Liver (tissue), 9 donors: ENCODE measurements around the gene RND1. TPM values are rescaled to one million over a fixed set of nuclear protein-coding genes. Genes with fewer than 3 reads are reported as not detected.
"Not testable (repeated sequence)": the region's sequence is repeated elsewhere in the genome, so short reads cannot be mapped to it uniquely, and the experiment has no call there.

Experiments
- DNase-seq: peaks from one replicate; pipeline ENCODE4 v3.0.0-alpha.2; 2017; ENCODE audit warnings: low spot score
- H3K27ac ChIP-seq, 2 donors: one replicate each; pipeline ENCODE4 v1.7.0; 2013; ENCODE audit warnings: inconsistent platforms in 2 of 2, low read length in 2 of 2, control low read depth in 1 of 2, low read depth in 1 of 2, mild to moderate bottlenecking in 1 of 2
- H3K27me3 ChIP-seq, 4 donors: one replicate each; pipeline versions ENCODE4 v1.6.1 to v1.7.0; 2013; ENCODE audit warnings: low read length in 3 of 4, inconsistent platforms in 1 of 4, mild to moderate bottlenecking in 1 of 4, moderate library complexity in 1 of 4; ENCODE audit not compliant: control insufficient read depth in 4 of 4, insufficient read depth in 4 of 4
- H3K36me3 ChIP-seq, 4 donors: one replicate each; pipeline versions ENCODE4 v1.6.1 to v1.7.0; 2013; ENCODE audit warnings: low read length in 3 of 4, mild to moderate bottlenecking in 3 of 4, low read depth in 1 of 4, moderate library complexity in 1 of 4; ENCODE audit not compliant: control insufficient read depth in 4 of 4, insufficient read depth in 3 of 4
- H3K4me1 ChIP-seq, 4 donors: one replicate each; pipeline versions ENCODE4 v1.6.1 to v1.7.0; 2013; ENCODE audit warnings: low read length in 3 of 4, mild to moderate bottlenecking in 3 of 4, moderate library complexity in 1 of 4; ENCODE audit not compliant: control insufficient read depth in 4 of 4, insufficient read depth in 4 of 4
- H3K4me3 ChIP-seq, 3 donors: one replicate each; pipeline versions ENCODE4 v1.6.1 to v1.7.0; 2013; ENCODE audit warnings: low read length in 3 of 3, control low read depth in 1 of 3, low read depth in 1 of 3, mild to moderate bottlenecking in 1 of 3
- H3K9ac ChIP-seq, 2 donors: one replicate each; pipeline ENCODE4 v1.7.0; 2013; ENCODE audit warnings: low read length in 2 of 2, mild to moderate bottlenecking in 2 of 2, moderate library complexity in 2 of 2, control low read depth in 1 of 2, low read depth in 1 of 2
- H3K9me3 ChIP-seq, 4 donors: one replicate each; pipeline versions ENCODE4 v1.6.1 to v1.7.0; 2013; ENCODE audit warnings: low read length in 3 of 4; ENCODE audit not compliant: control insufficient read depth in 4 of 4
- FOXA1 ChIP-seq: IDR thresholded peaks from 2 replicates; pipeline ENCODE4 v1.6.1; 2016; ENCODE audit warnings: antibody characterized with exemption
- FOXA2 ChIP-seq: IDR thresholded peaks from 2 replicates; pipeline ENCODE4 v1.6.1; 2016; ENCODE audit warnings: antibody characterized with exemption
- GABPA ChIP-seq, 2 donors: IDR thresholded peaks in 1 of 2; conservative IDR thresholded peaks in 1 of 2; 2 replicates each; pipeline ENCODE4 v1.6.1; 2016; ENCODE audit warnings: antibody characterized with exemption in 2 of 2, mild to moderate bottlenecking in 1 of 2, moderate library complexity in 1 of 2
- HNF4G ChIP-seq: IDR thresholded peaks from 2 replicates; pipeline ENCODE4 v1.6.1; 2016; ENCODE audit warnings: antibody characterized with exemption
- JUND ChIP-seq, 2 donors: IDR thresholded peaks; 2 replicates each; pipeline ENCODE4 v1.6.1; 2016; ENCODE audit warnings: antibody characterized with exemption in 2 of 2
- NR2F2 ChIP-seq: IDR thresholded peaks from 2 replicates; pipeline ENCODE4 v1.6.1; 2016; ENCODE audit warnings: antibody characterized with exemption
- RAD21 ChIP-seq, 2 donors: IDR thresholded peaks; 2 replicates each; pipeline ENCODE4 v1.6.1; 2016; ENCODE audit warnings: antibody characterized with exemption in 2 of 2, mild to moderate bottlenecking in 2 of 2
- RXRA ChIP-seq, 2 donors: IDR thresholded peaks; 2 replicates each; pipeline ENCODE4 v1.6.1; 2017 to 2018; ENCODE audit warnings: antibody characterized with exemption in 2 of 2, mild to moderate bottlenecking in 1 of 2
- SP1 ChIP-seq: IDR thresholded peaks from 2 replicates; pipeline ENCODE4 v1.6.1; 2018; ENCODE audit warnings: antibody characterized with exemption, mild to moderate bottlenecking
- YY1 ChIP-seq: IDR thresholded peaks from 2 replicates; pipeline ENCODE4 v1.6.1; 2016; ENCODE audit warnings: antibody characterized with exemption, mild to moderate bottlenecking
- WGBS: extraction: QIAGEN DNeasy Blood & Tissue Kit; methylation state at CpG from one replicate; pipeline ENCODE4 v1.1.7; 2013; 5-methylcytosine and 5-hydroxymethylcytosine counted together
- polyA plus RNA-seq, 2 donors: library from polyadenylated mRNA; stranded (reverse) in 1 of 2; unstranded in 1 of 2; fragments of 200-250 nt in 1 of 2; fragments of >200 nt in 1 of 2; fragmentation: Nextera tagmentation in 1 of 2; extraction: Ambion mirVana in 1 of 2; gene quantifications; one replicate each; pipeline versions ENCODE4 v1.2.1 to v1.2.3, GENCODE V29; 2013 to 2015
- total RNA-seq, 2 donors: library from RNA; depleted of rRNA; stranded (reverse); fragments of >200 nt; gene quantifications; one replicate each; pipeline ENCODE4 v1.2.3, GENCODE V29; 2014
- TF ChIP-seq, protein P1 (sequence below): IDR thresholded peaks from 2 replicates; pipeline ENCODE4 v1.6.1; 2016; ENCODE audit warnings: antibody characterized with exemption, mild to moderate bottlenecking
- TF ChIP-seq, protein P2 (sequence below): IDR thresholded peaks from 2 replicates; pipeline ENCODE4 v1.6.1; 2016; ENCODE audit warnings: antibody characterized with exemption
- TF ChIP-seq, protein P3 (sequence below): IDR thresholded peaks from 2 replicates; pipeline ENCODE4 v1.6.1; 2016; ENCODE audit warnings: antibody characterized with exemption
- TF ChIP-seq, protein P4 (sequence below): fragments of 150-350 bp; IDR thresholded peaks from 2 replicates; pipeline ENCODE4 v1.5.1; 2017; ENCODE audit warnings: improper control_type of control experiment, low read depth, low read length; ENCODE audit not compliant: missing input control
- TF ChIP-seq, protein P5 (sequence below): IDR thresholded peaks from 2 replicates; pipeline ENCODE4 v1.6.1; 2016; ENCODE audit warnings: antibody characterized with exemption
- donor health status: healthy.
- donor health status: healthy.
- donor health status: healthy.
- donor health status: healthy.
- donor health status: healthy.

RND1 gene
- total and polyA plus RNA-seq, 4 donors, result 7.7 to 16.5 (median 8.5) TPM

DNA sequence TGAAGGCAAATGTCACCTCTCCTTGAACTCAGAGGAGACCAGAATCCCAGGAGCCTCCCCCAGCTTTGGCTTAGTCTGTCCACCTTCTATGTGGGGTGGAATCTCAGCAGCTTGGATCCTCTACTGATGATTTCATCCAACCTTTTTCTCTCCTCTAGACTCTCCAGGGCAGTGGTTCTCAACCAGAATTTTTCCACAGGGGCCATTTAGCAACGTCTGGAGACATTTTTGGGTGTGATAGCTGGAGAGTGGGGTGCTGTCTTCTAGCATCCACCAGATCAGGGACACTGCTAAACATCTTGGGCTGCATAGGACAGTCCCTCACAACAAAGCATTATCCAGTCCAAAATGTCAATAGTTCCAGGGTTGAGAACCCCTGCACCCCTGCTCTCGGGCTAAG is 9.3 kb downstream of the RND1 start:
- WGBS, result 73% methylated on average over 2 of the region's 2 CpGs

DNA sequence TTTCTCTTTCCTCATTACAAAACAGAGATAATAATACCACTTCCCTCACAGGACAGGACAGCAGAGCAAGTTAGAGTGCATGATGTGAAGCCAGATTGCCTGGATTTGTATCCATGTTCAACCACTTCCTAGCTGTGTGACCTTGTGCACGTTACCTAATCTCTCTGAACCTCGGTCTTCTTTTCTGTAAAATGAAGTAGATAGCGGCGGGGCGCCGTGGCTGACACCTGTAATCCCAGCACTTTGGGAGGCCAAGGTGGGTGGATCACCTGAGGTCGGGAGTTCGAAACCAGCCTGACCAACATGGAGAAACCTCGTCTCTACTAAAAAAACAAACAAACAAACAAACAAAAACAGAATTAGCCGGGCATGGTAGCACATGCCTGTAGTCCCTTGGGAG is 10.7 kb downstream of the RND1 start:
- not testable (repeated sequence) for H3K9ac ChIP-seq, DNase-seq, H3K4me3 ChIP-seq, H3K9me3 ChIP-seq, H3K27ac ChIP-seq, H3K27me3 ChIP-seq
- WGBS, result 88% methylated on average over 10 of the region's 10 CpGs
- Histone ChIP-seq H3K4me1 (peaks cover 2 to 22% (median 20%) of the 10 kb centered on the region in 4 donors), H3K36me3 (peaks cover 0 to 17% (median 8%) of the 10 kb centered on the region in 4 donors)

More for the DNA sequence above, 9.3 kb downstream of the RND1 start:
- Histone ChIP-seq H3K9ac (no peak overlapping the region), H3K4me3 (no peak overlapping the region), H3K4me1 (peaks cover 2 to 12% (median 7%) of the 10 kb centered on the region in 4 donors), H3K27ac (no peak overlapping the region), H3K36me3 (peaks cover 0 to 25% (median 16%) of the 10 kb centered on the region in 4 donors), H3K9me3 (no peaks in the 10 kb centered on the region), H3K27me3 (no peaks in the 10 kb centered on the region)
- DNase-seq, result no peak
- TF ChIP-seq, protein P1, sequence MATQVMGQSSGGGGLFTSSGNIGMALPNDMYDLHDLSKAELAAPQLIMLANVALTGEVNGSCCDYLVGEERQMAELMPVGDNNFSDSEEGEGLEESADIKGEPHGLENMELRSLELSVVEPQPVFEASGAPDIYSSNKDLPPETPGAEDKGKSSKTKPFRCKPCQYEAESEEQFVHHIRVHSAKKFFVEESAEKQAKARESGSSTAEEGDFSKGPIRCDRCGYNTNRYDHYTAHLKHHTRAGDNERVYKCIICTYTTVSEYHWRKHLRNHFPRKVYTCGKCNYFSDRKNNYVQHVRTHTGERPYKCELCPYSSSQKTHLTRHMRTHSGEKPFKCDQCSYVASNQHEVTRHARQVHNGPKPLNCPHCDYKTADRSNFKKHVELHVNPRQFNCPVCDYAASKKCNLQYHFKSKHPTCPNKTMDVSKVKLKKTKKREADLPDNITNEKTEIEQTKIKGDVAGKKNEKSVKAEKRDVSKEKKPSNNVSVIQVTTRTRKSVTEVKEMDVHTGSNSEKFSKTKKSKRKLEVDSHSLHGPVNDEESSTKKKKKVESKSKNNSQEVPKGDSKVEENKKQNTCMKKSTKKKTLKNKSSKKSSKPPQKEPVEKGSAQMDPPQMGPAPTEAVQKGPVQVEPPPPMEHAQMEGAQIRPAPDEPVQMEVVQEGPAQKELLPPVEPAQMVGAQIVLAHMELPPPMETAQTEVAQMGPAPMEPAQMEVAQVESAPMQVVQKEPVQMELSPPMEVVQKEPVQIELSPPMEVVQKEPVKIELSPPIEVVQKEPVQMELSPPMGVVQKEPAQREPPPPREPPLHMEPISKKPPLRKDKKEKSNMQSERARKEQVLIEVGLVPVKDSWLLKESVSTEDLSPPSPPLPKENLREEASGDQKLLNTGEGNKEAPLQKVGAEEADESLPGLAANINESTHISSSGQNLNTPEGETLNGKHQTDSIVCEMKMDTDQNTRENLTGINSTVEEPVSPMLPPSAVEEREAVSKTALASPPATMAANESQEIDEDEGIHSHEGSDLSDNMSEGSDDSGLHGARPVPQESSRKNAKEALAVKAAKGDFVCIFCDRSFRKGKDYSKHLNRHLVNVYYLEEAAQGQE, result no peak
- TF ChIP-seq RAD21 (IDR thresholded peaks at IDR 0.05), result no peak
- no peak for TF ChIP-seq RXRA (IDR thresholded peaks at IDR 0.05)
- TF ChIP-seq GABPA (IDR thresholded peaks at IDR 0.05 in 1 of 2, conservative IDR thresholded peaks at IDR 0.05 in 1 of 2), result no peak
- TF ChIP-seq, protein P2, sequence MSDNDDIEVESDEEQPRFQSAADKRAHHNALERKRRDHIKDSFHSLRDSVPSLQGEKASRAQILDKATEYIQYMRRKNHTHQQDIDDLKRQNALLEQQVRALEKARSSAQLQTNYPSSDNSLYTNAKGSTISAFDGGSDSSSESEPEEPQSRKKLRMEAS, result no peak
- TF ChIP-seq SP1, result no peak
- TF ChIP-seq, protein P3, sequence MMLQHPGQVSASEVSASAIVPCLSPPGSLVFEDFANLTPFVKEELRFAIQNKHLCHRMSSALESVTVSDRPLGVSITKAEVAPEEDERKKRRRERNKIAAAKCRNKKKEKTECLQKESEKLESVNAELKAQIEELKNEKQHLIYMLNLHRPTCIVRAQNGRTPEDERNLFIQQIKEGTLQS, result no peak
- TF ChIP-seq NR2F2, result no peak
- no peak for TF ChIP-seq FOXA2
- TF ChIP-seq HNF4G, result no peak
- no peak for TF ChIP-seq JUND (IDR thresholded peaks at IDR 0.05)
- TF ChIP-seq, protein P4, sequence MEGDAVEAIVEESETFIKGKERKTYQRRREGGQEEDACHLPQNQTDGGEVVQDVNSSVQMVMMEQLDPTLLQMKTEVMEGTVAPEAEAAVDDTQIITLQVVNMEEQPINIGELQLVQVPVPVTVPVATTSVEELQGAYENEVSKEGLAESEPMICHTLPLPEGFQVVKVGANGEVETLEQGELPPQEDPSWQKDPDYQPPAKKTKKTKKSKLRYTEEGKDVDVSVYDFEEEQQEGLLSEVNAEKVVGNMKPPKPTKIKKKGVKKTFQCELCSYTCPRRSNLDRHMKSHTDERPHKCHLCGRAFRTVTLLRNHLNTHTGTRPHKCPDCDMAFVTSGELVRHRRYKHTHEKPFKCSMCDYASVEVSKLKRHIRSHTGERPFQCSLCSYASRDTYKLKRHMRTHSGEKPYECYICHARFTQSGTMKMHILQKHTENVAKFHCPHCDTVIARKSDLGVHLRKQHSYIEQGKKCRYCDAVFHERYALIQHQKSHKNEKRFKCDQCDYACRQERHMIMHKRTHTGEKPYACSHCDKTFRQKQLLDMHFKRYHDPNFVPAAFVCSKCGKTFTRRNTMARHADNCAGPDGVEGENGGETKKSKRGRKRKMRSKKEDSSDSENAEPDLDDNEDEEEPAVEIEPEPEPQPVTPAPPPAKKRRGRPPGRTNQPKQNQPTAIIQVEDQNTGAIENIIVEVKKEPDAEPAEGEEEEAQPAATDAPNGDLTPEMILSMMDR, result no peak
- no peak for TF ChIP-seq YY1
- TF ChIP-seq, protein P5, sequence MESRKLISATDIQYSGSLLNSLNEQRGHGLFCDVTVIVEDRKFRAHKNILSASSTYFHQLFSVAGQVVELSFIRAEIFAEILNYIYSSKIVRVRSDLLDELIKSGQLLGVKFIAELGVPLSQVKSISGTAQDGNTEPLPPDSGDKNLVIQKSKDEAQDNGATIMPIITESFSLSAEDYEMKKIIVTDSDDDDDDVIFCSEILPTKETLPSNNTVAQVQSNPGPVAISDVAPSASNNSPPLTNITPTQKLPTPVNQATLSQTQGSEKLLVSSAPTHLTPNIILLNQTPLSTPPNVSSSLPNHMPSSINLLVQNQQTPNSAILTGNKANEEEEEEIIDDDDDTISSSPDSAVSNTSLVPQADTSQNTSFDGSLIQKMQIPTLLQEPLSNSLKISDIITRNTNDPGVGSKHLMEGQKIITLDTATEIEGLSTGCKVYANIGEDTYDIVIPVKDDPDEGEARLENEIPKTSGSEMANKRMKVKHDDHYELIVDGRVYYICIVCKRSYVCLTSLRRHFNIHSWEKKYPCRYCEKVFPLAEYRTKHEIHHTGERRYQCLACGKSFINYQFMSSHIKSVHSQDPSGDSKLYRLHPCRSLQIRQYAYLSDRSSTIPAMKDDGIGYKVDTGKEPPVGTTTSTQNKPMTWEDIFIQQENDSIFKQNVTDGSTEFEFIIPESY, result no peak
- TF ChIP-seq FOXA1, result no peak
